Fibroblast of pulmonary artery (primary cell): Measurements from ENCODE around the gene REST.

Experiments
- DNase-seq: peaks from one replicate; pipeline ENCODE4 v3.0.0-alpha.2; 2010; ENCODE audit warnings: low read depth
- H3K4me3 ChIP-seq: replicated peaks from 2 replicates; pipeline ENCODE4 v1.5.1; 2011; ENCODE audit warnings: low read depth, mild to moderate bottlenecking, control low read depth, low read length, moderate library complexity
- CTCF ChIP-seq: IDR thresholded peaks from 2 replicates; pipeline ENCODE4 v1.5.1; 2011; ENCODE audit warnings: mild to moderate bottlenecking, control low read depth, low read length, inconsistent platforms; ENCODE audit errors: missing control alignments

REST gene

GRCh38 chr4:56986952-56987351 lies 79.3 kb downstream of the REST start:
- no peak for DNase-seq
- TF ChIP-seq CTCF, result no peak
- no peak overlapping the region for H3K4me3 ChIP-seq

- no peak for TF ChIP-seq CTCF
- peak; percentile 66 for DNase-seq
- no peak overlapping the region for H3K4me3 ChIP-seq
Observed at GRCh38 chr4:56990109-56990905, 82.6 kb downstream of the REST start.

GRCh38 chr4:56995525-56995924 lies 87.8 kb downstream of the REST start:
- TF ChIP-seq CTCF, result no peak
- peak; percentile 99 for DNase-seq

GRCh38 chr4:56999751-57000150 lies 92.1 kb downstream of the REST start:
- no peak for TF ChIP-seq CTCF
- DNase-seq, result no peak
- no peak overlapping the region for H3K4me3 ChIP-seq

More at GRCh38 chr4:56995525-56995924, 87.8 kb downstream of the REST start:
- H3K4me3 ChIP-seq, result peak overlapping the region; percentile 2

- no peak overlapping the region for H3K4me3 ChIP-seq
- no peak for DNase-seq
- TF ChIP-seq CTCF, result no peak
Observed at GRCh38 chr4:57013543-57014120, 105.9 kb downstream of the REST start.
